Measurements from ENCODE around the gene SMC1B. TPM values are rescaled to one million over a fixed set of nuclear protein-coding genes. Genes with fewer than 3 reads are reported as not detected.

SMC1B gene
- total and polyA plus RNA-seq, 2 experiments from 2014 or later = 0.10 TPM; not detected in 1

DNA sequence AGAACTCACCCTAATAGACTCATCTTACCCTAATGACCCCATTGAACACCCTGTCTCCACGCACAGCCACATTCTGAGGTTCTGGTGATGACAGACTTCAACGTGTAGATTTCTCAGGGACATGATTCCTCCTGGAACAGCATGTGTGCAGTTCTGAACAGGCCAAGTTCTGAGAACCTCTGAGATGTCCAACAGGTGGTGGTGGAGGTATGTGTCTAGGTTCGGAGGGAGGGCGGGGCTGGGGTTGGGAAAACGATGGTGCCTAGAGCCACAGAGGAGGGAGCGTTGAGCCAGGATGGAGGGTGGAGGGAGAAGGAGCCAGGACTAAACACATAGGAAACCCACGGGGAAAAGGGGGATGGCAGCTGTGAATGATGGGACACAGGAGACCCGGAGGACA, 45.8 kb upstream of the SMC1B start:
- no peaks in the 10 kb centered on the region for H3K79me2 ChIP-seq
- H3K9me2 ChIP-seq (replicated peaks; ENCODE audit: insufficient read depth) = no peaks in the 10 kb centered on the region
- no peak for TF ChIP-seq EZH2 (IDR thresholded peaks at IDR 0.05; ENCODE audit: borderline replicate concordance)
- TF ChIP-seq, protein P1, sequence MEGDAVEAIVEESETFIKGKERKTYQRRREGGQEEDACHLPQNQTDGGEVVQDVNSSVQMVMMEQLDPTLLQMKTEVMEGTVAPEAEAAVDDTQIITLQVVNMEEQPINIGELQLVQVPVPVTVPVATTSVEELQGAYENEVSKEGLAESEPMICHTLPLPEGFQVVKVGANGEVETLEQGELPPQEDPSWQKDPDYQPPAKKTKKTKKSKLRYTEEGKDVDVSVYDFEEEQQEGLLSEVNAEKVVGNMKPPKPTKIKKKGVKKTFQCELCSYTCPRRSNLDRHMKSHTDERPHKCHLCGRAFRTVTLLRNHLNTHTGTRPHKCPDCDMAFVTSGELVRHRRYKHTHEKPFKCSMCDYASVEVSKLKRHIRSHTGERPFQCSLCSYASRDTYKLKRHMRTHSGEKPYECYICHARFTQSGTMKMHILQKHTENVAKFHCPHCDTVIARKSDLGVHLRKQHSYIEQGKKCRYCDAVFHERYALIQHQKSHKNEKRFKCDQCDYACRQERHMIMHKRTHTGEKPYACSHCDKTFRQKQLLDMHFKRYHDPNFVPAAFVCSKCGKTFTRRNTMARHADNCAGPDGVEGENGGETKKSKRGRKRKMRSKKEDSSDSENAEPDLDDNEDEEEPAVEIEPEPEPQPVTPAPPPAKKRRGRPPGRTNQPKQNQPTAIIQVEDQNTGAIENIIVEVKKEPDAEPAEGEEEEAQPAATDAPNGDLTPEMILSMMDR (IDR thresholded peaks at IDR 0.05; ENCODE audit: poor library complexity) = no peak
- no peak for TF ChIP-seq EZH2phosphoT487 (IDR thresholded peaks at IDR 0.05; ENCODE audit: low read depth, severe bottlenecking, unreplicated experiment)
- H3K9me3 ChIP-seq (ENCODE audit: low read depth) = no peaks in the 10 kb centered on the region
- H2AFZ ChIP-seq = no peak overlapping the region
- H3K27ac ChIP-seq = peak overlapping the region; percentile 87
- no peak overlapping the region for H3K4me3 ChIP-seq
- no peaks in the 10 kb centered on the region for H3K36me3 ChIP-seq (replicated peaks; ENCODE audit: insufficient read depth, low read depth)
- H3K4me1 ChIP-seq (ENCODE audit: insufficient read depth) = peaks cover 23% of the 10 kb centered on the region
- DNase-seq (ENCODE audit: low spot score) = no peak
- no peaks in the 10 kb centered on the region for H3K27me3 ChIP-seq
- WGBS (ENCODE audit: low lambda C conversion rate, missing lambda C conversion rate) = 94% methylated on average over 8 of the region's 8 CpGs
- H3K4me2 ChIP-seq = no peak overlapping the region
- H4K20me1 ChIP-seq (ENCODE audit: insufficient read depth, poor library complexity, severe bottlenecking) = no peaks in the 10 kb centered on the region

DNA sequence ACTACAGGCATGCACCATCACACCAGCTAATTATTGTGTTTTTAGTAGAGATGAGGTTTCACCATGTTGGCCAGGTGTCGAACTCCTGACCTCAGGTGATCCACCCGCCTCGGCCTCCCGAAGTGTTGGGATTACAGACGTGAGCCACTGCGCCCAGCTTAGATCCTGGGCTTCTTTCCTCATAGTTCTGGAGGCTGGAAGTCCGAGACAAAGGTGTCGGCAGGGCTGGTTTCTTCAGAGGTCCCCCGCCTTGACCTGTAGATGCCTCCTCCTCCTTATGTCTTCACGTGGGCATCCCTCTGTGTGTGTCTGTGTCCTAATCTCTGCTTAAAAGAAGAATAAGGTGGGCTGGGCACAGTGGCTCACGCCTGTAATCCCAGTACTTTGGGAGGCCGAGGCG, 45.1 kb upstream of the SMC1B start:
- no peak overlapping the region for H2AFZ ChIP-seq
- no peak for DNase-seq (ENCODE audit: low spot score)
- WGBS (ENCODE audit: low lambda C conversion rate, missing lambda C conversion rate) = 98% methylated on average over 13 of the region's 13 CpGs
- no peak overlapping the region for H3K27ac ChIP-seq
- no peaks in the 10 kb centered on the region for H3K27me3 ChIP-seq
- no peaks in the 10 kb centered on the region for H3K36me3 ChIP-seq (replicated peaks; ENCODE audit: insufficient read depth, low read depth)
- no peak overlapping the region for H3K4me3 ChIP-seq
- no peaks in the 10 kb centered on the region for H3K9me2 ChIP-seq (replicated peaks; ENCODE audit: insufficient read depth)
- no peaks in the 10 kb centered on the region for H3K9me3 ChIP-seq (ENCODE audit: low read depth)
- H4K20me1 ChIP-seq (ENCODE audit: insufficient read depth, poor library complexity, severe bottlenecking) = no peaks in the 10 kb centered on the region
- H3K79me2 ChIP-seq = no peaks in the 10 kb centered on the region
- TF ChIP-seq, protein P1 (IDR thresholded peaks at IDR 0.05; ENCODE audit: poor library complexity) = no peak
- TF ChIP-seq EZH2phosphoT487 (IDR thresholded peaks at IDR 0.05; ENCODE audit: low read depth, severe bottlenecking, unreplicated experiment) (no peak), EZH2 (IDR thresholded peaks at IDR 0.05; ENCODE audit: borderline replicate concordance) (no peak)
- peaks cover 30% of the 10 kb centered on the region for H3K4me1 ChIP-seq (ENCODE audit: insufficient read depth)
- H3K4me2 ChIP-seq = no peak overlapping the region

DNA sequence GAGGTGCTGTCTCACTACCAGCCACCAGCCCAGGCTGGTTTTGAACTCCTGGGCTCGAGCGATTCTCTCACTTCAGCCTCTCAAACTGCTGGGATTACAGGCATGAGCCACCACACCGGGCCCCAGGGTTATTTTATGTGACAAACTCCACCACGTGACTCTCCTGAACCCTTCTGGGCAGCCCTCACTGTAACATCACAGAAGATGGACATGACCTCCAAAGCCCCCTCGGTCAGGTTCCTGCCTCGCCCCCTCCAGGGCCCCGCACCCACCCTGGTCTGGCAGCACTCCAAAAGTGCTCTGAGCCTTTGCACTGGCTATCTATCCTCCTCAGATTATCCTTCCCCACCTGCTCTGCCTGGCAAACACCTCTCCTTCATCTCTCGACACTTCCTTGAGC, 43.4 kb upstream of the SMC1B start:
- 98% methylated on average over 7 of the region's 8 CpGs for WGBS (ENCODE audit: low lambda C conversion rate, missing lambda C conversion rate)

More for the DNA sequence above, 43.4 kb upstream of the SMC1B start:
- Histone ChIP-seq H3K27me3 (no peaks in the 10 kb centered on the region), H4K20me1 (ENCODE audit: insufficient read depth, poor library complexity, severe bottlenecking) (no peaks in the 10 kb centered on the region), H3K79me2 (no peaks in the 10 kb centered on the region), H3K27ac (no peak overlapping the region), H3K36me3 (replicated peaks; ENCODE audit: insufficient read depth, low read depth) (no peaks in the 10 kb centered on the region), H3K9me3 (ENCODE audit: low read depth) (no peaks in the 10 kb centered on the region), H3K4me2 (no peak overlapping the region), H3K4me1 (ENCODE audit: insufficient read depth) (peaks cover 45% of the 10 kb centered on the region), H3K4me3 (no peak overlapping the region), H3K9me2 (replicated peaks; ENCODE audit: insufficient read depth) (no peaks in the 10 kb centered on the region), H2AFZ (no peak overlapping the region)
- no peak for DNase-seq (ENCODE audit: low spot score)
- TF ChIP-seq EZH2 (IDR thresholded peaks at IDR 0.05; ENCODE audit: borderline replicate concordance) (no peak), EZH2phosphoT487 (IDR thresholded peaks at IDR 0.05; ENCODE audit: low read depth, severe bottlenecking, unreplicated experiment) (no peak)
- TF ChIP-seq, protein P1 (IDR thresholded peaks at IDR 0.05; ENCODE audit: poor library complexity) = no peak

Measured in hepatocyte (in vitro differentiated cells).